Cardiac fibroblast (primary cell): Measurements from ENCODE around the gene ARMC6.

ENCODE experiments used
- DNase-seq, 2 donors: peaks; one replicate each; pipeline versions ENCODE4 v3.0.0 to v3.0.0-alpha.2; 2010; ENCODE audit warnings: low read depth in 2 of 2
- H3K4me3 ChIP-seq, 2 donors: replicated peaks in 1 of 2; 1 replicate in 1 of 2; 2 replicates in 1 of 2; pipeline ENCODE4 v1.5.1; 2011; ENCODE audit warnings: low read depth in 2 of 2, low read length in 2 of 2, mild to moderate bottlenecking in 2 of 2, moderate library complexity in 1 of 2
- CTCF ChIP-seq: IDR thresholded peaks from one replicate; pipeline ENCODE4 v1.5.1; 2011; ENCODE audit warnings: low read depth, mild to moderate bottlenecking, low read length, inconsistent platforms

The ARMC6 gene

GRCh38 chr19:19056636-19057275 lies 23.4 kb downstream of the ARMC6 start:
- no peak overlapping the region for H3K4me3 ChIP-seq
- no peak for DNase-seq
- TF ChIP-seq CTCF = no peak

GRCh38 chr19:19057317-19057716 lies 23.9 kb downstream of the ARMC6 start:
- TF ChIP-seq CTCF = no peak
- no peak overlapping the region for H3K4me3 ChIP-seq
- DNase-seq = no peak

- no peak for DNase-seq
- H3K4me3 ChIP-seq = no peak overlapping the region
- no peak for TF ChIP-seq CTCF
Observed at GRCh38 chr19:19057720-19058119, 24.3 kb downstream of the ARMC6 start.

GRCh38 chr19:19059018-19059836 lies 25.8 kb downstream of the ARMC6 start:
- no peak for DNase-seq
- H3K4me3 ChIP-seq = no peak overlapping the region
- no peak for TF ChIP-seq CTCF

GRCh38 chr19:19059837-19060611 lies 26.6 kb downstream of the ARMC6 start:
- no peak overlapping the region for H3K4me3 ChIP-seq
- no peak for TF ChIP-seq CTCF
- no peak for DNase-seq

GRCh38 chr19:19061506-19061905 lies 28.1 kb downstream of the ARMC6 start:
- TF ChIP-seq CTCF = no peak
- no peak overlapping the region for H3K4me3 ChIP-seq
- DNase-seq = no peak
